Measurements from ENCODE around the gene DPH1. TPM values are rescaled to one million over a fixed set of nuclear protein-coding genes. Genes with fewer than 3 reads are reported as not detected.

Gene DPH1
- polyA plus RNA-seq, 1 of the 3 experiments (the other 2 are of a cell fraction) = 36.2 TPM

- no peak overlapping the region for H3K4me2 ChIP-seq
- peaks cover 0 to 33% of the 10 kb centered on the region in 2 experiments; a peak in 1 of 4 replicates for H3K4me1 ChIP-seq (ENCODE audit: control insufficient read depth in 1 of 2, insufficient read depth in 2 of 2, low read depth in 1 of 2, low read length in 1 of 2)
- no peak overlapping the region for H2AFZ ChIP-seq (ENCODE audit: low read depth)
- H3K4me3 ChIP-seq (ENCODE audit: low read depth in 2 of 2, low read length in 1 of 2) = no peak overlapping the region
- no peaks in the 10 kb centered on the region for H3K9me2 ChIP-seq
- H4K20me1 ChIP-seq (ENCODE audit: insufficient read depth) = no peaks in the 10 kb centered on the region
- peak overlapping the region in 1 of 2 experiments; percentile 88; a peak in 2 of 4 replicates for H3K27ac ChIP-seq (ENCODE audit: low read depth in 2 of 2, low read length in 1 of 2)
- H3K79me2 ChIP-seq (ENCODE audit: insufficient read depth) = no peaks in the 10 kb centered on the region
- POLR2A ChIA-PET = no interaction called here
- TF ChIP-seq FOXM1 (IDR thresholded peaks at IDR 0.05; ENCODE audit: low read depth) = no peak
- TF ChIP-seq GATA2 (CRISPR knock-in tag; IDR thresholded peaks at IDR 0.05) = no peak
- TF ChIP-seq EZH2phosphoT487 (IDR thresholded peaks at IDR 0.05; ENCODE audit: borderline replicate concordance, low read depth) = no peak
- TF ChIP-seq TEAD4 (IDR thresholded peaks at IDR 0.05; ENCODE audit: borderline replicate concordance, insufficient read depth) = no peak
- TF ChIP-seq RXRA (IDR thresholded peaks at IDR 0.05; ENCODE audit: borderline replicate concordance, low read depth) = no peak
- no peak for TF ChIP-seq FOSL2 (IDR thresholded peaks at IDR 0.05; ENCODE audit: borderline replicate concordance, low read depth)
- TF ChIP-seq USF1 (IDR thresholded peaks at IDR 0.05; ENCODE audit: borderline replicate concordance, low read depth) = no peak
- no peak for TF ChIP-seq ZBTB33 (IDR thresholded peaks at IDR 0.05; ENCODE audit: borderline replicate concordance, low read depth)
- no peak for TF ChIP-seq MEF2A (IDR thresholded peaks at IDR 0.05; ENCODE audit: borderline replicate concordance, low read depth)
- TF ChIP-seq USF2 (IDR thresholded peaks at IDR 0.05; ENCODE audit: borderline replicate concordance, low read depth, low read length) = no peak
- no peak for TF ChIP-seq NRF1 (IDR thresholded peaks at IDR 0.05; ENCODE audit: low read depth, low read length)
- no peak for TF ChIP-seq REST (IDR thresholded peaks at IDR 0.05; ENCODE audit: low read depth, low read length)
- TF ChIP-seq YY1 (IDR thresholded peaks at IDR 0.05; ENCODE audit: low read depth) = no peak
- TF ChIP-seq RAD21 (IDR thresholded peaks at IDR 0.05; ENCODE audit: low read length) = no peak
- TF ChIP-seq PBX3 (IDR thresholded peaks at IDR 0.05) = no peak
- TF ChIP-seq SIN3A (IDR thresholded peaks at IDR 0.05; ENCODE audit: borderline replicate concordance, low read depth, low read length) = no peak
- no peak for TF ChIP-seq JUND (IDR thresholded peaks at IDR 0.05)
- TF ChIP-seq RFX5 (IDR thresholded peaks at IDR 0.05; ENCODE audit: low read length) = no peak
- TF ChIP-seq RCOR1 (IDR thresholded peaks at IDR 0.05; ENCODE audit: low read length) = no peak; the same call in 1 of the 2 replicates
- no peak for TF ChIP-seq CTCF (IDR thresholded peaks at IDR 0.05)
- CTCF ChIA-PET = interaction anchor here (0.6 to 3.3 kb wide), 6 partner anchors 22 to 560 kb away, joined by 3 to 21 read pairs (median 4); partner anchors contain the start of gene RTN4RL1
- no peak overlapping the region for H3K9ac ChIP-seq
- no peaks in the 10 kb centered on the region for H3F3A ChIP-seq (replicated peaks; ENCODE audit: insufficient read depth)
- no peaks in the 10 kb centered on the region for H3K27me3 ChIP-seq (ENCODE audit: insufficient read depth)
- 78% methylated on average over 20 of the region's 22 CpGs for WGBS (ENCODE audit: low lambda C conversion rate)
- no peaks in the 10 kb centered on the region for H3K36me3 ChIP-seq (replicated peaks in 1 of 2; ENCODE audit: control insufficient read depth in 1 of 2, insufficient read depth in 2 of 2, low read length in 1 of 2)
- no peaks in the 10 kb centered on the region for H3K9me3 ChIP-seq
- no peak for DNase-seq
These were observed 32.5 kb upstream of the DPH1 start for GRCh38 chr17:1997289-1997926.

All from SK-N-SH (cell line).